K562 (cell line): Measurements from ENCODE around the gene CSF3. TPM values are rescaled to one million over a fixed set of nuclear protein-coding genes. Genes with fewer than 3 reads are reported as not detected.

Source experiments
- ATAC-seq: fragments of 200-7000 bp; cut with Tn5 transposase; 3 replicates; pipeline ENCODE4 v1.9.1; 2020; ENCODE audit warnings: moderate library complexity
- BruUV-seq: library from RNA; stranded (reverse); fragments of 400-500 nt; replicated peaks from 2 replicates; lab custom pipeline; 2021; lab: Mats Ljungman, UMichigan
- CTCF ChIA-PET: fragments of 300-600 bp; formaldehyde crosslinking; extraction: SDS; loops from one replicate; lab custom pipeline; 2021; ENCODE audit warnings: low intra/inter-chr PET ratio; lab: Yijun Ruan, JAX
- POLR2A ChIA-PET: fragments of 300-600, 350-650 bp; sonication (Branson Sonifier 250); formaldehyde crosslinking; extraction: SDS; loops from one replicate; lab custom pipeline; 2021; ENCODE audit warnings: antibody characterized with exemption, inconsistent platforms; lab: Yijun Ruan, JAX
- DNase-seq, 4 experiments: peaks; one replicate each; pipeline versions ENCODE4 v3.0.0 to v3.0.0-alpha.2; 2011 to 2018; ENCODE audit warnings: low spot score in 3 of 4, mixed read lengths in 3 of 4; ENCODE audit errors: extremely low read depth in 1 of 4
- FAIRE-seq: peaks from 2 replicates; lab custom pipeline; 2011; peaks lifted over from hg19 to GRCh38; lab: Jason Lieb, UNC
- H2AFZ ChIP-seq: 2 replicates; pipeline ENCODE4 v1.6.0; 2011; ENCODE audit warnings: low read depth, low read length, control low read depth, inconsistent platforms
- H3K27ac ChIP-seq: fragments of 200-600 bp; 3 replicates; pipeline ENCODE4 v1.8.0; 2011; ENCODE audit warnings: low read depth, mild to moderate bottlenecking, control low read depth, inconsistent platforms, low read length, moderate library complexity, mixed read lengths; ENCODE audit errors: extremely low read depth
- H3K27me3 ChIP-seq, 2 experiments: fragments of 300-600 bp in 1 of 2; 2 replicates in 1 of 2; 3 replicates in 1 of 2; pipeline versions ENCODE4 v1.6.0 to v1.8.0; 2011; ENCODE audit warnings: inconsistent platforms in 2 of 2, low read length in 2 of 2, mild to moderate bottlenecking in 1 of 2, mixed read lengths in 1 of 2, moderate library complexity in 1 of 2; ENCODE audit not compliant: control insufficient read depth in 2 of 2, insufficient read depth in 2 of 2
- H3K36me3 ChIP-seq: fragments of 300-600 bp; 3 replicates; pipeline ENCODE4 v1.8.0; 2011; ENCODE audit warnings: mild to moderate bottlenecking, low read length, inconsistent platforms; ENCODE audit not compliant: control insufficient read depth, insufficient read depth
- H3K4me1 ChIP-seq, 2 experiments: fragments of 200-600 bp in 1 of 2; replicated peaks in 1 of 2; 2 replicates in 1 of 2; 3 replicates in 1 of 2; pipeline versions ENCODE4 v1.5.1 to v1.8.0; 2011; ENCODE audit warnings: inconsistent platforms in 2 of 2, low read length in 2 of 2, mild to moderate bottlenecking in 1 of 2, mixed read lengths in 1 of 2, moderate library complexity in 1 of 2; ENCODE audit not compliant: control insufficient read depth in 2 of 2, insufficient read depth in 2 of 2
- H3K4me2 ChIP-seq: 2 replicates; pipeline ENCODE4 v1.6.1; 2011; ENCODE audit warnings: low read length, control low read depth, inconsistent platforms, mixed read lengths; ENCODE audit not compliant: insufficient read depth
- H3K4me3 ChIP-seq: fragments of 200-600 bp; sonication (generic), shearing (Covaris generic); 2 replicates; pipeline ENCODE4 v1.5.1; 2016; ENCODE audit warnings: control low read depth, inconsistent platforms
- H3K79me2 ChIP-seq: fragments of 200-600 bp; 3 replicates; pipeline ENCODE4 v1.8.0; 2011; ENCODE audit warnings: low read length, inconsistent platforms; ENCODE audit not compliant: control insufficient read depth, insufficient read depth
- H3K9ac ChIP-seq, 2 experiments: 2 replicates each; pipeline versions ENCODE4 v1.6.0 to v1.6.1; 2011; ENCODE audit warnings: low read depth in 2 of 2, low read length in 2 of 2, control low read depth in 1 of 2, inconsistent platforms in 1 of 2, mild to moderate bottlenecking in 1 of 2, mixed read lengths in 1 of 2; ENCODE audit not compliant: insufficient read depth in 1 of 2
- H3K9me1 ChIP-seq: one replicate; pipeline ENCODE4 v1.6.0; 2011; ENCODE audit warnings: inconsistent platforms, mild to moderate bottlenecking, low read length, moderate library complexity; ENCODE audit not compliant: control insufficient read depth, insufficient read depth
- H3K9me3 ChIP-seq: replicated peaks from 2 replicates; pipeline ENCODE4 v1.5.1; 2011; ENCODE audit warnings: low read depth, low read length, inconsistent platforms; ENCODE audit not compliant: control insufficient read depth, insufficient read depth
- H4K20me1 ChIP-seq: replicated peaks from 2 replicates; pipeline ENCODE4 v1.6.1; 2011; ENCODE audit warnings: low read length, inconsistent platforms, mixed read lengths; ENCODE audit not compliant: control insufficient read depth, insufficient read depth
- HDAC6 ChIP-seq: IDR thresholded peaks from 2 replicates; pipeline ENCODE4 v1.6.1; 2012; ENCODE audit warnings: low read depth, mild to moderate bottlenecking, control low read depth, inconsistent platforms, low read length, moderate library complexity
- MBD2 ChIP-seq: sonication (generic); IDR thresholded peaks from 2 replicates; pipeline ENCODE4 v1.6.1; 2016; ENCODE audit warnings: low read depth, borderline replicate concordance
- POLR2B ChIP-seq: fragments of 450-650 bp; IDR thresholded peaks from 2 replicates; pipeline ENCODE4 v1.6.1; 2018; ENCODE audit warnings: low read depth; ENCODE audit not compliant: partially characterized antibody
- TSHZ1 ChIP-seq: fragments of 250-450 bp; sonication (Bioruptor Pico); IDR thresholded peaks from 2 replicates; pipeline ENCODE4 v1.4.0; 2020; ENCODE audit warnings: mild to moderate bottlenecking, moderate library complexity
- YBX1 ChIP-seq: fragments of 450-650 bp; IDR thresholded peaks from 2 replicates; pipeline ENCODE4 v1.7.1; 2016; ENCODE audit warnings: mild to moderate bottlenecking
- WGBS: fragments of 100-300 bp; shearing (Covaris generic); methylation state at CpG from one replicate; pipeline ENCODE4 v1.1.6; 2016; ENCODE audit warnings: low coverage, mixed read lengths; ENCODE audit not compliant: insufficient coverage; ENCODE audit errors: missing lambda C conversion rate; 5-methylcytosine and 5-hydroxymethylcytosine counted together
- in situ Hi-C: fragments of 300-500 bp; cut with MboI; formaldehyde crosslinking; loops from 4 replicates; pipeline ENCODE4 v1.15.0; 2018; ENCODE audit warnings: inconsistent platforms, mixed read lengths
- intact Hi-C: fragments of 100-400 bp; cut with micrococcal nuclease; formaldehyde crosslinking; loops from 2 replicates; pipeline ENCODE4 v1.14.2; 2022
- polyA plus RNA-seq, 8 experiments: library from polyadenylated mRNA; depleted of rRNA in 4 of 8; stranded (reverse) in 5 of 8; unstranded in 3 of 8; fragments of >200 nt; fragmentation: Nextera tagmentation in 2 of 8; fragmentation: Illumina TruSeq in 1 of 8; extraction: Ambion mirVana in 2 of 8; extraction: Trizol in 1 of 8; gene quantifications; 2 replicates each; pipeline versions ENCODE4 v1.2.1 to v1.2.3, GENCODE V29; 2011 to 2014; ENCODE audit warnings: inconsistent platforms in 1 of 8, missing spikeins in 1 of 8
- total RNA-seq, 7 experiments: library from RNA; depleted of rRNA in 6 of 7; stranded (reverse); fragments of >200 nt in 6 of 7; fragmentation: Illumina TruSeq in 2 of 7; extraction: Trizol in 2 of 7; gene quantifications; 2 replicates each; pipeline versions ENCODE4 v1.2.1 to v1.2.3, GENCODE V29; 2011 to 2021; ENCODE audit warnings: low replicate concordance in 1 of 7
- TF ChIP-seq, protein P1 (sequence below): sonication (generic); formaldehyde crosslinking; IDR thresholded peaks from 2 replicates; pipeline ENCODE4 v1.8.0; 2022; ENCODE audit warnings: missing genetic modification reagents, mild to moderate bottlenecking, moderate library complexity, borderline replicate concordance
- TF ChIP-seq, protein P2 (sequence below): sonication (generic); formaldehyde crosslinking; IDR thresholded peaks from 2 replicates; pipeline ENCODE4 v1.8.1; 2023; ENCODE audit warnings: mild to moderate bottlenecking, missing genetic modification reagents

The CSF3 gene
- total and polyA plus RNA-seq, 9 of the 15 experiments (the other 6 are each of a cell fraction or from before 2014, with no cell fraction given): 0.19 TPM; not detected in 8

DNA sequence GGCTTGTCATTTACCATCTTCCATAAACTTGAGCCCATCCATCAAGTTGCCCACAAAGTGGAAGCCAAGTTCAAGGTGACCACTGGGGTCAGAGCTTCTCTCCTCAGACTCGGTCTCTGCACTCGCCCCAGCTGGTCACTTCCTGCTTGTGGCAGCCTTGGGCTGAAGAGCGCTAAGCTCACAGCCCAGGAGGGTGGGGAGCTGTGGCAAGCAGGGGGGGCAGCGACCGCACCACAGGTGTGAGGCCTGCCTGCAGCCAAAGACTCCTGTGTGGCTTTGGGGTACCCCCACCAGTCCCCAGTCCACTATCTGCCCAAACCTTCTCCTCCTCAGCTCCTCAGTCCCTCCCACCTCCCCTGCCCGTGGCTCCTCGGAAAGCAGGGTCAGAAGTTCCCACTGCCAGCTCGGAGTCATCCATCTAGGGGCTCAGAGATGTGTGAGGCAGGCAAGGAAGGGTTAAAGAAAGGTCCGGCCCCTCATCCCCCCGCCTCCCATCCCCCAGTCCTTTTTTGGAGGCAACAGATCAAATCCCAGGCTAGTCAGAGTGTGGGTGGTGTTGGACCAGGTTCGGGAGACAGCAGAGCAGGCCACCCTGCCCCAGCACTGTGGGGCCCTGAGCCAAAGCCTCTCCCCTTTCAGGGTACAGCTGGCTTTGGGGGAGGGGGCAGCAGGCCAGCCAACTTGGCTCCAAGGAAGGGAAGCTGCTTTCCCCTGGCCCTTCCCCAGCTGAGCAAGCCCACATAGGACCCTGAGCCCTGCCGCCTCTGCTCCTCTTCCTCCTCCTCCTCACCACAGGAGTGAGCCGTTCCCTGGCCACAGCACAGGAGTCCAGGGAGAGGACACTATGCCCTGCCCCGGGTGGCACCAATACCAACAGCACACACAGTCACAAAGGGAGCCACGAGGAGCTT is 3.2 kb downstream of the CSF3 start:
- Histone ChIP-seq H3K79me2 (no peaks in the 10 kb centered on the region), H3K4me3 (no peak overlapping the region), H2AFZ (no peak overlapping the region), H3K9ac (peak overlapping the region in 1 of 2 experiments; percentile 78; a peak in 2 of 4 replicates), H3K9me3 (no peaks in the 10 kb centered on the region), H4K20me1 (no peaks in the 10 kb centered on the region), H3K36me3 (peaks cover 48% of the 10 kb centered on the region; the same call in 2 of the 3 replicates), H3K4me2 (no peak overlapping the region), H3K27ac (peak overlapping the region; percentile 28; the same call in 2 of the 3 replicates), H3K9me1 (no peaks in the 10 kb centered on the region), H3K27me3 (no peaks in the 10 kb centered on the region), H3K4me1 (peaks cover 5 to 63% of the 10 kb centered on the region in 2 experiments; a peak in 3 of 5 replicates)
- BruUV-seq: no TSS peak
- in situ Hi-C loops (loop anchor here (10.0 to 25.0 kb wide), 2 partner anchors 269 to 336 kb away; partner anchors contain the start of gene CDC6), intact Hi-C loops (loop anchor here (10.0 kb wide), 2 partner anchors 146 to 336 kb away; no protein-coding TSS in a partner anchor)
- CTCF ChIA-PET: no interaction called here
- DNase-seq (no peak), FAIRE-seq (peak; percentile 29), ATAC-seq (no peak)
- POLR2A ChIA-PET: interaction anchor here (0.6 to 0.7 kb wide), 3 partner anchors 16 to 82 kb away, joined by 3 to 4 read pairs (median 3); no protein-coding TSS in a partner anchor
- 70% methylated on average over 14 of the region's 15 CpGs for WGBS
- TF ChIP-seq TSHZ1 (no peak), POLR2B (no peak), MBD2 (no peak), YBX1 (no peak), HDAC6 (no peak)
- TF ChIP-seq, protein P1, sequence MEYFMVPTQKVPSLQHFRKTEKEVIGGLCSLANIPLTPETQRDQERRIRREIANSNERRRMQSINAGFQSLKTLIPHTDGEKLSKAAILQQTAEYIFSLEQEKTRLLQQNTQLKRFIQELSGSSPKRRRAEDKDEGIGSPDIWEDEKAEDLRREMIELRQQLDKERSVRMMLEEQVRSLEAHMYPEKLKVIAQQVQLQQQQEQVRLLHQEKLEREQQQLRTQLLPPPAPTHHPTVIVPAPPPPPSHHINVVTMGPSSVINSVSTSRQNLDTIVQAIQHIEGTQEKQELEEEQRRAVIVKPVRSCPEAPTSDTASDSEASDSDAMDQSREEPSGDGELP (CRISPR knock-in tag): 0 out of 2 replicates have a peak, but pooled peaks have one; percentile 18
- TF ChIP-seq, protein P2, sequence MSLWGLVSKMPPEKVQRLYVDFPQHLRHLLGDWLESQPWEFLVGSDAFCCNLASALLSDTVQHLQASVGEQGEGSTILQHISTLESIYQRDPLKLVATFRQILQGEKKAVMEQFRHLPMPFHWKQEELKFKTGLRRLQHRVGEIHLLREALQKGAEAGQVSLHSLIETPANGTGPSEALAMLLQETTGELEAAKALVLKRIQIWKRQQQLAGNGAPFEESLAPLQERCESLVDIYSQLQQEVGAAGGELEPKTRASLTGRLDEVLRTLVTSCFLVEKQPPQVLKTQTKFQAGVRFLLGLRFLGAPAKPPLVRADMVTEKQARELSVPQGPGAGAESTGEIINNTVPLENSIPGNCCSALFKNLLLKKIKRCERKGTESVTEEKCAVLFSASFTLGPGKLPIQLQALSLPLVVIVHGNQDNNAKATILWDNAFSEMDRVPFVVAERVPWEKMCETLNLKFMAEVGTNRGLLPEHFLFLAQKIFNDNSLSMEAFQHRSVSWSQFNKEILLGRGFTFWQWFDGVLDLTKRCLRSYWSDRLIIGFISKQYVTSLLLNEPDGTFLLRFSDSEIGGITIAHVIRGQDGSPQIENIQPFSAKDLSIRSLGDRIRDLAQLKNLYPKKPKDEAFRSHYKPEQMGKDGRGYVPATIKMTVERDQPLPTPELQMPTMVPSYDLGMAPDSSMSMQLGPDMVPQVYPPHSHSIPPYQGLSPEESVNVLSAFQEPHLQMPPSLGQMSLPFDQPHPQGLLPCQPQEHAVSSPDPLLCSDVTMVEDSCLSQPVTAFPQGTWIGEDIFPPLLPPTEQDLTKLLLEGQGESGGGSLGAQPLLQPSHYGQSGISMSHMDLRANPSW: no peak
